ENCODE results near the gene MAST4.

Gene MAST4

DNA sequence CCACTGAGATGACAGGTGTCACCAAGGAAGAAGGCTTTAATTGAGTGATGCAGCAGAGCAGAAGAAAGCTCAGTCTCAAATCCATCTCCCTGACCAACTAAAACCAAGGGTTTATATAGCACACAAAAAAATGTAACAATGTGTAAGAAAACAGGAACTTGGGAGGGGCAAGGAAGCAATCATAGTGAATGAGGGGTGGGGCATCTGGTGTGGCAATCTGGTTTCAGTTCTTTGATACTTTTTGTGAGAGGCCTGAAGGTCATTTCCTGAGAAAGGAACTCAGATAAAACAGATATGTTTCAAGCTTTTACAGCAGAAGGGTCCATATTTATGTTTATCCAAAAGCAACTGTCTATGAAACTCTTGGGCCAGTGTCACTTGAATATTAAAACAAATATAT lies 580.7 kb downstream of the MAST4 start:
- no peak for DNase-seq

DNA sequence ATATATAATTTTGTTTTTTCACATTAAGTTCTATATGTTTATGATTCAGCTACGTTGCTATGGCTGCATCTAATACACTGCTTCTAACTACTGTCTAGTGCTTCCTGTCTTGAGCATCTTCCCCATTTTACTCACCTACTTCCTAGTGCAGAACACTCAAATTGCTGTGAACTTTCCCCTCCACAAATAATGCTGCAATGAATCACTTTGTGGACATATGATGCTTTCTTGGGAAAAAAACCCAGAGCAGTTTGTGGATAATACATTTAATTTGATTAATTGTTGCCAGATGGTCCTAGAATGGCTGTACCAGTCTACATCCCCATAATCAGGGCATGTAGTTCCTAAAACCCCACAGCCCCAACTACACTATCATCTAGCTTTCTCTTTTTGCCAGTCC lies 581.9 kb downstream of the MAST4 start:
- no peak for DNase-seq

DNA sequence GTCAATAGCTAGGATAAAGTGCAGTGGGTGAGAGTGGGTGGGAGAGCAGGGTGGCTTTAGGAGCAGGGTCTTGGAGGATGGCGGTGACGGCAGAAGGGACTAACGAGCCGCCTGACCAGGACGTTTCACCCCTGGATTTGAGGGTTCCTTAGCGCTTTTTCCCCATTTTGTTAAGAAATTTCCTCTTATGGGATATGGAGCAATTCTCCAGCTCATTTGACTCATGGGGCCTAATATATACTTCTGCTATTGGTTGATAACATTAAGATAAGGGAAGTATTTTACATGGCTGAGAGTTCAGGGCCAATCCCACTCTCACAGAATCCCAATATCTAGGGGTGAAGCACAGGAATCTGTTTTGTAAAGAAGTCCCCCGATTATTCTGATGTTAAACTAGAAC lies 582.8 kb downstream of the MAST4 start:
- DNase-seq = no peak

DNA sequence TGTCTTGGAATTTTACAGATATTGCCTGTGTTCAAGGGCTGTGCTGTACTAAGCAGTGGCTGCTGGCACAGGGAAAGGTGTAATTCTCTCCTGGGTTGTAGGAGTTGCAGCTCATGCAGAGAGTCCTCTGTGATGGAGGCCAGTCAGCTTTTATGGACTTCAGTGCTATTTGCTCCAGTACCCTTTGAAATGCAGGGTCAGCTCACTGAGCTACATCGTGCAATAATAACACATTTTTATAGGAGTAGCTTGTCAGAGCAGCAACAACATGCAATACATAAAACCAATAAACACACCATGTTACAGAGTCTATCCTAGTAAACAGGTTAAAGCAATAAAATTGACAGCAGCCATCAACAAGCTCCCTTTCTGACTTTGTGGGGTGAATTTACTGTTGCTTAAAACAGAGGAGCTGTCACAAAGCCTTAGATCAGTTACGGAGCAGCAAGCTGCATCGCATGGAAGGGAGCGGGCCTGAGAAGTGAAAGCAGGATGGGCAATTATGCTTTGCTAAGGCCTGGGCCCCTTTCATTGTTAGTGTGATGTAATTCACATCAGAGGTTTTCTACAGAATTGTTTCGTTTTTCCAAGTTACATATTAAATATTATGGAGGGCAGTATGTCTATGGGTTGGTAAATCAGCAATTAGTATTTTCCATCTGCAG lies 583.6 kb downstream of the MAST4 start:
- no peak for DNase-seq

DNA sequence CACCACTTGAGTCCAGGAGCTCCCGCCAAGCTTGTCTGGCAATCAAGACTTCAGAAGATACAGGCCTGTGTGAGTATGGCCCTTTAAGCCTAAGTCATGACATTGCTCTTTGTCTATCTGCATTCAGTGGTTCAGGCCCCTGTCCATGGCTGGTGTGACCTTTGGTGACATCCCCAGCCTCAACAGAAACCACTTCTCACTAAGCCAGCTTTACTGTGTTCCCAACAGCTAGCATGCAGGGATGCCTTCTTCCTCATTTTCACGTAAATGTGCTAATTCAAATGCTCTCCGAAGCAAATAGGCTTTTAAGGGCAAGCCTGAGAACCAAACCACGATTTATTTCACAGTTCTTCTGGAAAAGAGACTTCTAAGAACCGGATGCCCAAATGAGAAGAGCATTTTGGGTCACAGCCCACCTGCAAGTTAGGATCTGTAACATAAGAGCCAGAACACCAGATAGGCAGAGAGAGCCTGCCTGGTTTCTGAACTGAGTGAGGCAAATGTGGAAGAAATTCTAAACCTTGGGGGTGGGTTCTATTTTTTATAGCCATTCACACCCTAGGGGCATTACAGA lies 585.5 kb downstream of the MAST4 start:
- DNase-seq = no peak

DNA sequence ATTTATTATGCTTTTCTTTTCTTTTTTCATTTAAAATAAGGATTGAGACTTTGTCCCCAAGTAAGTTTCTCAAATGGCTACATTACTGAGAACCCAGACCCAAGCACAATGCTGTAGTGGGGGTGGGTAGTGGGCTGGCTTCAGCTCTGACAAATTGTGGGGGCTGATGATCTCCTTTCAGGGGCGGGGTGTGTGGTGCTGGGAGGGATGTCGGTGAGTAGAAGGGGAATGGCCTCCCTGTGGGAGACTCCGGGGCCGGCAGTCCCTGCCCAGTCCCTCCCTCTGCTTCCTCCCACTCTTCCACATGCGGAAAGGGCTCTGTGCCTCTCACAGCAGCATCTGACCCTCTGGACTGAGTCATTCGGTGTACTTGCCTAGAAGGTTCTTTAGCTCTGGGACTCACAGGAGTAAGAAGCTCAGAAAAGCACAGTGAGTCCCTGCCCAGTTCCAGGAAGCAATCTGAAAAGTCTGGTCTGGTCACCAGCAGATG lies 586.2 kb downstream of the MAST4 start:
- DNase-seq = no peak

DNA sequence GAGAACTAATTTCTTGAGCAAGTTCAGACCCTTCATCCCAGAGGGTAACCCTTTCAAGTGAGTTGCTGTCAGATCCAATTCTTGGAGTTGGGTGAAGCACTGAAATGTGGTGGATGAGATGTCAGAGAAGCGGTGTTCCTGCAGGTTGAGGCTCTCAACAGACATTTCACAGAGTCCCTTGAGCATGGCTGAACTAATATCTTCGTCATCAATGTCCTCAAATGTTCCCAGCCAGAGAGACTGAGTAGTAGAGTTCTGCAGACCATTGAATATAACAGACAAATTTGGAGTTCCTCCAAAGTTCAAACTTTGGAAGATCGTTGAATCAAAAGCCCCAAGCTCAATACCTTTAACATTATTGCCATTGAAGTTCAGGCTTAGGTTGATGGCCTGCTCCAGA lies 587.7 kb downstream of the MAST4 start:
- no peak for DNase-seq

DNA sequence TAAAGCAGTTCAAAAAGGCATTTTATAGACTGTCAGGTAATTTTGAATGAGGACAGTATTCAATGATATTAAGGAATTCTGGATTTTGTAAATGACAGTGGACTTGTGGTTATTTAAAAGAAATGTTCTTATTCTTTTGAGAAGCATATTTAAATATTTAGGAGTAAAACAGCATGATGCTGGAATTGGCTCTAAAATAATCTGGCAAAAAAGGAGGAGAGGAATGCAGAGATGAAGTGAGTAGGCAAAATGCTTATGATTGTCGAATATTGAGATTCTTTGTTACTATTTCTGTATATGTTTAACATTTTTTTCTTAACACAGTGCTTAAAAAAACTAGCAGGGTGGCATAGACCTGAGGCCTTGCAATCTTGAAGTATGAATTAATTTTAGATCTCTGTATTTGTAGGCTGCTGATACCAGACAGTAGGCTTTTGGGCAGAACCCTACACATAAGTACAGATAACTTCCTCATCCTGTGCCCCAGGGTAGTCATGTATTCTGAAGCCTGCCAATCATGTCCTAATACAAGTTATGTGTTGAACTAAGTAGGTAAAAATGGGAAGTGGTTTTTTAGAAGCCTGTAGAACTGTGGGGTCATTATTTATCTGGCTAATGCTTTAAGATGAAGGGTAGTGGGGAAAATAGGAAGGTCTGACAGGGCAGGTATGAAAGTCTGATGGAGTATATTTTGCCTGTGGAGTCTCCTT lies 591.0 kb downstream of the MAST4 start:
- peak; percentile 42 for DNase-seq

DNA sequence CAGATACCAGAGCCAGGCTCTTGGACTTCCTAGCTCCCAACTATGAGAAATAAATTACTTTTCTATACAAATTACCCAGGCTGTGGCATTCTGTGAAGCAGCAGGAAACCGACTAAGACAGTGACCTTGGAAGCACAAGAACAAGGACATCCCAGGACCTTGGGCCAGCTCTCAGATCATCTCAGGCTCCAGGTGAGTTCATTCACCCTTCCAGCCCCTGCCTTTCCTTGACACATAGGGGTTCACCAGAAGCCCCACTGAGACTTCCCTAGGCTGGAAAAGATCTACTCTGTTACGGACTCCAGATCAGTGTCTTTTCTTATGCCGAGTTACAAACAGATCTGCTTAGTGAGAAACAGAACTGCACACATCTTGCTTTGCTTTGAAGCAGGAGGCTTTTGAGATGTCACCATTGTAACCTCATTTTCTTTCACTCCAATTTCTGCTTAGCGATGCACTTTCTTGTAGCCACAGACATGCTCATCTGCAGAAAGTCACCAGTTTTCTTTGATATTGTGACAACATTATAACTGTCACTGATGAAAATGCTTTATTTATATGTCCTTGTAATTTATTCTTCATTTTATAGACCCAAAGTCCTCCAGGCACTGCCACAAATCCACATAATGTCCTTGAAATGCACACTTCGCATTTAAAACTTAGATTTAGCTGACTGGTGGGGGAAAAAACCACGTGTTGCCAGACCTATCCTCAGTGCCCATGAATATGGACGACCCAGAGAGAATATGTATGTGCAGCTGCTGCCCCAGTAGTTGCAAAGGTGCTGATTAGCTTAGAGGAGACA lies 592.3 kb downstream of the MAST4 start:
- no peak for DNase-seq

DNA sequence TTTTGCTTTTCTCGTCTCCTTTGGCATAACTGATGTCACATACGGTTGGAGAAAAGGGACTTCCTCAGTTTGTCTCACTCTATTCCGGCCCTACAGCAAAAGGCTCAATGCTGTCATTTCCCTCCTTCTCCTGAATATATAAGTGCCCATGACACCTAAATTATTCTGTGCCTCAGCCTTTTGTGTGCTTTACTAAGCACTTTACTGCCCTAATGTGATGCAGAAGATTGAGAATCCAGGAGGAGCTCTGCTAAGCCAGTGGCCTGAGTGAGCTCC lies 592.8 kb downstream of the MAST4 start:
- no peak for DNase-seq

DNA sequence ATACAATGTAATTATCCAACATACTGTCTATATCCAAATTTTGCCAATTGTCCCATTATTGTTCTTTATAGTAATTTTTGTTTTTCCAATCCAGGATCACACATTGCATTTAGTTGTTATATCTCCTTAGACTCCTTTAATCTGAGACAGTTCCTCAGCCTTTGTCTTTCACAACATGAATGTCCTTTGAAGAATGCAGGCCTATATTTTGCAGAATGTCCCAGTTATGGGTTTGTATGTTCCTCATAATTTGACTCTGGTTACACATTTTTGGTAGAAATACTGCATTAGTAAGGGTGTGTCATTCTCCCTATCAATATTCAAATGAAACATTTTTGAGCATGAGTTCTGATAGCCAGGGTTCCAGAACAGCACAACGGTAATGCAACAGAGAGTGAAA lies 593.7 kb downstream of the MAST4 start:
- DNase-seq = no peak

DNA sequence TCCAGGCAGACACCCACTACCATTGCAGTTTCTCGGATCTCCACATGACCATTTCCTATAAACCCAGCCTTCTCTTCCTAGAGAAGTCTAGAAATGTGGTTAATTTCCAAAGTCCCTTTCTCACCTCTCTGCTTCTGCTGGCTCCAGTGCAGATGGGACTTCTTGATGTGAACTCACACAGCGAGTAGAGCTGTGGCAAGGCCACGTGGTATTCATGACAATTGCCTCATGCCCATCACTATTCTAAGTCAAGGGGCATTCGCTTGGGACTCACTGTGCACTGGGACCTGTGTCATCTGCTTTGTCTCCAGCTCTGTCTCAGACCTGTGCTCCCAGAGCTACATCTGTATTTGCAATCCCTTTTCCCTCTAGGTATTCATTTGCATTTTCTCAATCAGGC lies 594.2 kb downstream of the MAST4 start:
- DNase-seq = no peak

DNA sequence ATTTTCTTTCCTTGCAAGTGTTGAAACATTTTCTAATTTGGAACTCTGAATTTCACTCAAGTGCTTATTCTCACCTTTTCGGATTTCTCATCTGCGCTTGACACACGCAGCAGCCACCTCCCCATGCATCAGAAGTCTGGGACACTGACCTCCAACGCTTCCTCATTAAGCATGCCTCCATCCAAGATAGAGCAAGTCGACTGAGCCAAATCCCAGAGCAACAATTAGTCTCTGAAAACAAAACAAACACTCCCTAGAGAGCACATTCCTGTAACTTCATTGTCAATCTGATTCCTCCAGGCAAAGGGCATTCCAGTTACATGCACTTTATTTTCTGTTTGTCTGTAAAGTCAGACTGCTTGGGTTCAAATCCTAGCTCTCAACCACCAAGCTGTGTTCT lies 594.7 kb downstream of the MAST4 start:
- no peak for DNase-seq

DNA sequence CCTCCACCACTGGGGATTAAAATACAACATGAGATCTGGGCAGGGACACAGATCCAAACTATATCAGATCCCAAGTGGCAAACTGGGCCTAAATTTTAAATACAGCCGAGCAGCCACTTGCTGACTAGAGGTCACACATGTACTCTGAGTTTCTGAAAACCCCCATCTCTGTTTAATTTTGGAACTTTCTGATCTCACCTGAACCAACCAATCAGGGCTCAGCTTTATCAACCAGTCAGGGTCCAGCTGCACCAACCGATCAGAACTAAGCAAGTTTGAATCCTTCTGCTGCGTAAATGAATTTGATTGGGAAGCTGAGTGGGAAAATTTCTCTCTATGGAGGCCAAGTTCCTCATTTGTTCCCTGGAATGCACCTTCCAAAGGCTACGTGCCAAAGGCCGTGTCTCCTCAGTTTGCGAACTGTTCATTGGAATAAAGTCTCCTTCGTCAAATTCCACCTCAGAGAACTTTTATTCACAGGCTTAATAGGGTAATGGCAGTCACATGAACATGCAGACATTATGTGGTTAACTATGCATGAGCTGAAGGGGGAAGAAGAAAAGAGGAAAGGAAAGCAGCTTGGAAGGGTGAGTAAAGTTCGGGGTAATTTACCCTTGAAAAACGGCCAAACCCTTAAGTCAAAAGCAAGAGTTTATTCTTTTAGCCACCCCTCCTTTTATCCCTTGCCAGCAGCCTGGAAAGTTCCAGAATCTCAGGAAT lies 596.7 kb downstream of the MAST4 start:
- DNase-seq = no peak

DNA sequence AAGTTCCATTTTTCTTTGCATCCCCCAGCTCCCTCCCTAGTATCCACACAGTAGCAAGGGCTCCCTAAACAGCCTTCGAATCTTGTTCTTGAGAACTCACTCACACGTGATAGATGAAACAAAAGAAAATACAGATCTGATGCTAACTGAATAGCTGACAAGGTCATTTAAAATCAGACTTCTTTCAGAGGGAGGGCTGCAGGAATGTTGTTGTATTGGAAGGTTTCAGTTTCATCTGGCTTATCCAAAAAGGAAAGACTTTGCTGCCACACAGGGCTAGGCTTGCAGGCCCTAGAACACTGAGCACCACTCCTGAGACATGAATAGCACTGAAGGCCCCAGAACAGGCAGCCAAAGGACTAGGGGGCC lies 597.2 kb downstream of the MAST4 start:
- DNase-seq = no peak

DNA sequence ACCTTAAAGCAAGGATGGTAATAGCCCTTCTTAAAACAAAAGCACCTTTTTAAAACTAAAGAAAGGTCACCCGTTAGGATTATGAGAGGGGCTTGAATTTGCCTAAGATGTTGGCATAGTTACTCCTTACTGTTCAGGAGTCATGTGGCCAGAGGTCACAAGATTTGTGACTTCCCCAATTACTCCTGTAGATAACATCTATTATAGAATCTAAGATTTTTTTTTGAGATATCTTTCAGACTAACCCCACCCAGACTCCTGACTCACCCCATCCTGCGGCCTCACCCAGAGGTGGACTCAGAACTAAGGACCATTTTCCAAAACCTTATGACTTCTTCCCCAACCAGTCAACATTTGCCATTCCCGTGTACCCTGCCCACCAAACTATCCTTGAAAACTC lies 598.0 kb downstream of the MAST4 start:
- DNase-seq = no peak

DNA sequence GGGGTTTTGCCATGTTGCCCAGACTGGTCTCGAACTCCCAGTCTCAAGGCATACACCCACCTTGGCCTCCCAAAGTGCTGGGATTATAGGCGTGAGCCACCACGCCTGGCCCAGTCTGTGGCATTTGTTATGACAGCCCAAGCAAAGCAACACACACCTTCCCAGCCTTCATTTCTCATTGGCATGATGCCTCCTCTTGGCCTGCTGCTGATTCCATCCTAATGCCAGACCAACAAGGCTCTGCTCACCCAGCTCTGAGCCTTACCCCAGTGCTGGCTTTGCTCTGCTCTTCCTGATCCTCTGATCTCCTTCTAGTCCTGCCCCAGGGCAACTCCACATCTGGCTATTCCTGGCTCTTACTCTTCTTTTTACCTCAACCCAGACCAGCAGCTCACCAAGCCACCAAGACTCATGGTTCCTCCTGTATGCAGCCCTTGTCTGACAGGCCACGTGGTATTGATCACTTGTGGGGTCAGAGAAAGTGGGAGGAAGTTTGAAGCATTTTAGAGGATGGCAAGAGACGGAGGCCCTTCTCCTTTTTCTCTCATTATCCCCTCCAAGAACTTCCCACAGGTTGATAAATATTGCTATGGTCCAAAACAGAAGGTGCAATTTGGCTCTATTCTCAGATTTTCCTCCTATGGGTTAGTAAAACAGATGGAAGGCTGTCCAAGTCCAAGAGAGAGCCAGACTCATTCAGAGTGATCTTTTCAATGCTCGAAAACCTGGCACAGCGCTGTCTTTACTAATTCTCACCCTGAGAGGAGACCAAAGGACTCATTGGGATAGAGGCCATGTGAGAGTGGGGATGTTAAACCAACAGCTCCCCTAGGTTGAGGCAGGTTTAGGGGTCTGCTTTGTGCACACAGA lies 599.4 kb downstream of the MAST4 start:
- no peak for DNase-seq

DNA sequence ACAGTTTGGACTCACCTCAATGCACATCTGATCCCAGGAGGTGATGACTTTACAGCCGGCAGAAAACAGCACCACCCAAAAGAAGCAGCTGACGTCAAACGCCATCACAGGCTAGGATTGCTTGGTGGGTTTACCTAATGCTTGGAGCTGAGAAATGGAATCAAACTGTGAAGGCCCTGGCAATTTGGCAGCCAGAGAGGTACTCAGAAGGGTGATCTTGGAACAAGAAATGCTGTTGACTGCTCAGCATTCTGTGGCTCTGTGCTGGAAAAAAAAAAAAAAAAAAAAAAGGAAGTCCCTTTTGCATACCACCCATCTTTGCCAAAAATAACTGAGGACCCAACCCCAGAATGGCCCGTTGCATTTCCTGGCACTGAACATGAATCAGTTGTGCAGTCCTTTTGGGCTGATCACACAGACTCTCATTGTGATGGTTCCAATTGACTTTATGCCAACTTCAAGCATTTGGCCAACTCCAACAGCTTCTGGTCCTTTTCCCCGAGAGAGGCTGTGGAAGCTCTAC lies 600.4 kb downstream of the MAST4 start, which contains the start of gene CD180:
CD180 (minus strand) TSS at position 263 of the 523 bp plus-strand sequence; CDS start at position 105, 158 bp downstream.
- no peak for DNase-seq

DNA sequence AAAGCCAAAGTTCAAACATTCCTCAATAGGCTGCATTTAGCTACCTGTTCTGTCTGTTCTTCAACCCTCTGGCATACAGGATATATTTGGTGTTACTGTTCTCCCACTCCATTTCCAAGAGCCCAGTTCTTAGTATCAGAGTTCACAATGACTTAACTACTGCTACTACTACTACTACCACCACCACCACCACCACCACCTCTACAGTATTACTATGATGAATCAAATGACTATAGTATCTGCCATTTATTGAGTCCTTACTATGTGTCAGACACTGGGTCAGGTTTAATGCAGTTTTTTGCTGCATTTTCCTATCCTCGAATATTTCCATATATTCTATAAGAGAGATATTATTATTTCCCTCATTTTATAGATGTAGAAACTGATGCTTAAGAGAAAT lies 601.3 kb downstream of the MAST4 start:
- no peak for DNase-seq

DNA sequence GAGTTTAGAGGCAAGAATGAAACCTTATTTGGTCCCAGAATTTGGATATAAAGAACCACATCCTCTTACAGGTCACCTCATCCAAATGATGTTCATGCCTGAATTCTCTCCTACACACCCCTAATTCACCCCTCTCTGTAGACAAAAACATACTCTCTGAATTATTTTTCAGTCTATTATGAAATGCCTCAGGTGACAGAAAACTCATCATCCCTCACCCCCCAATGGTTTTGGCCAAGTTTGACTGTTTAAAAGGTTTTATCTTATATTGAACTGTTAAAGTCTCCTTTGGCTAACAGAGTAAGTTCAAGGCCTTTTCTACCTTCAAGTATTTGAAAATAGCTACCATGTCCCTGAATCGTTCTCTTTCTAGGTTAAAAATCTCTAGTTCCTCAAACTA lies 602.7 kb downstream of the MAST4 start:
- DNase-seq = no peak

DNA sequence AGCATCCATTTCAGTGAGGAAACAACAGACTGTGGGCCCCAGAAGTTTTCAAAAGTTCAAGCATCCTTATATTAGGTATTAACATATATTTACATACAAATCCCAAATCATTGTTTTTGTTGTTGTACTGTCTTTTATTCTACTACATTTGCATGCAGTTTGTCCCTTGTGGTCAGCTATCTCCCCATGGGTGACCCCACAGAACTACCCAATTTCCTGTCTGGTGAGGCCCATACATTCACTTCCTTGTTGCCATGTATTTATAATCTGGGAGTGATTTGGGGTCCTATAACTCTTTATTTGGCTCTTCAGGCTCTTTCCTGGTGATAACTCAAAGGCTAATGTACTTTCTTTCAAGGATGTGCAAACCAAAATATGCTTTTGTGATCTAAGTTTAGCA lies 603.7 kb downstream of the MAST4 start:
- DNase-seq = no peak

Measured in CD4-positive, alpha-beta T cell treated with Interleukin-17A for 1 hour (primary cell).